Panc1 (cell line): ENCODE data around the gene SRRM4.

Source experiments
- CTCF ChIP-seq: fragments of 450-650 bp; IDR thresholded peaks from 2 replicates; pipeline ENCODE4 v1.5.1; 2017; ENCODE audit warnings: mild to moderate bottlenecking
- POLR2AphosphoS5 ChIP-seq: IDR thresholded peaks from 2 replicates; pipeline ENCODE4 v1.6.1; 2012; ENCODE audit warnings: mild to moderate bottlenecking, low read depth, low read length, moderate library complexity

GRCh38 chr12:119050663-119051062 is 69.3 kb downstream of the SRRM4 start:
- no peak for TF ChIP-seq CTCF
- no peak for TF ChIP-seq POLR2AphosphoS5
